GM18511 (cell line): ENCODE measurements around the gene SLC30A4.
"Not testable (repeated sequence)": the region's sequence is repeated elsewhere in the genome, so short reads cannot be mapped to it uniquely, and the experiment has no call there.

Experiments used
- ATAC-seq: cut with Tn5 transposase; IDR thresholded peaks from one replicate; pipeline ENCODE4 v1.9.1; 2021; ENCODE audit warnings: mild to moderate bottlenecking, moderate library complexity; ENCODE audit not compliant: unreplicated experiment

SLC30A4 gene

GRCh38 chr15:45522328-45523165 lies at the start of gene SLC30A4:
Gene SLC30A4 (minus strand): TSS chr15:45522755. CDS start chr15:45522354, 401 bp downstream.
- peak; percentile 86 for ATAC-seq

- ATAC-seq, result peak; percentile 76
Measured at GRCh38 chr15:45555934-45556608, 33.5 kb upstream of the SLC30A4 start.

- ATAC-seq, result no peak
Measured at GRCh38 chr15:45551676-45552075, 29.1 kb upstream of the SLC30A4 start.

GRCh38 chr15:45550436-45550835 lies 27.9 kb upstream of the SLC30A4 start:
- ATAC-seq, result no peak

GRCh38 chr15:45549541-45550220 lies 27.1 kb upstream of the SLC30A4 start:
- ATAC-seq, result no peak

GRCh38 chr15:45548753-45549520 lies 26.4 kb upstream of the SLC30A4 start:
- ATAC-seq, result no peak

GRCh38 chr15:45546789-45547188 lies 24.2 kb upstream of the SLC30A4 start:
- ATAC-seq, result no peak

GRCh38 chr15:45544266-45545023 lies 21.9 kb upstream of the SLC30A4 start:
- ATAC-seq, result peak; percentile 81

GRCh38 chr15:45543051-45543450 lies 20.5 kb upstream of the SLC30A4 start:
- ATAC-seq, result no peak

- no peak for ATAC-seq
Measured at GRCh38 chr15:45540531-45540930, 18.0 kb upstream of the SLC30A4 start.

GRCh38 chr15:45539680-45540079 lies 17.1 kb upstream of the SLC30A4 start:
- ATAC-seq, result no peak

- no peak for ATAC-seq
Measured at GRCh38 chr15:45536934-45537333, 14.4 kb upstream of the SLC30A4 start.

GRCh38 chr15:45535486-45536042 lies 13.0 kb upstream of the SLC30A4 start:
- ATAC-seq, result no peak

- ATAC-seq, result no peak
Measured at GRCh38 chr15:45534821-45535220, 12.3 kb upstream of the SLC30A4 start.

GRCh38 chr15:45532892-45533291 lies 10.3 kb upstream of the SLC30A4 start:
- not testable (repeated sequence) for ATAC-seq

- no peak for ATAC-seq
Measured at GRCh38 chr15:45529613-45530012, 7.1 kb upstream of the SLC30A4 start.

- ATAC-seq, result no peak
Measured at GRCh38 chr15:45527086-45527485, 4.5 kb upstream of the SLC30A4 start.

- ATAC-seq, result no peak
Measured at GRCh38 chr15:45523166-45523460, 558 bp upstream of the SLC30A4 start.

GRCh38 chr15:45521596-45522327 lies 793 bp downstream of the SLC30A4 start:
- peak; percentile 36 for ATAC-seq
